ENCODE results near the gene KMT5B. TPM values are rescaled to one million over a fixed set of nuclear protein-coding genes. Genes with fewer than 3 reads are reported as not detected.

Gene KMT5B
- total RNA-seq, 5 donors from 2014 or later (not counting 1 experiment from before 2014, with no cell fraction given), result 35.1 to 56.6 (median 48.5) TPM

GRCh38 chr11:68181719-68182451 is 31.2 kb downstream of the KMT5B start:
- H3K4me1 Mint-ChIP-seq, result no peaks in the 10 kb centered on the region
- Histone ChIP-seq H3K36me3 (ENCODE audit: control insufficient read depth in 2 of 2, extremely low read depth in 1 of 2, insufficient read depth in 1 of 2, low read length in 1 of 2) (peaks cover 8 to 48% of the 10 kb centered on the region in 2 donors), H3K9me3 (no peaks in the 10 kb centered on the region), H3K4me3 (ENCODE audit: control insufficient read depth in 1 of 2, extremely low read depth in 1 of 2, low read length in 1 of 2) (no peak overlapping the region), H3K27me3 (replicated peaks in 1 of 2; ENCODE audit: control insufficient read depth in 2 of 2, extremely low read depth in 1 of 2, insufficient read depth in 2 of 2, low read length in 1 of 2) (no peaks in the 10 kb centered on the region), H3K27ac (ENCODE audit: low read length) (no peak overlapping the region), H3K4me1 (ENCODE audit: control insufficient read depth in 1 of 2, extremely low read depth in 1 of 2, insufficient read depth in 2 of 2, low read length in 2 of 2) (no peaks in the 10 kb centered on the region)
- no peak overlapping the region for H3K27ac Mint-ChIP-seq
- peaks cover 38% of the 10 kb centered on the region for H3K36me3 Mint-ChIP-seq
- ChIA-PET POLR2A (no interaction called here), CTCF (no interaction called here)
- no peaks in the 10 kb centered on the region for H3K27me3 Mint-ChIP-seq
- DNase-seq (no peak), ATAC-seq (replicated peaks in 1 of 4) (no peak)
- WGBS (ENCODE audit: insufficient coverage), result 95% methylated on average over 3 of the region's 7 CpGs
- H3K4me3 Mint-ChIP-seq, result no peak overlapping the region
- no peaks in the 10 kb centered on the region for H3K9me3 Mint-ChIP-seq

- H3K27ac ChIP-seq (ENCODE audit: low read length), result no peak overlapping the region
- Mint-ChIP-seq H3K36me3 (peaks cover 36% of the 10 kb centered on the region), H3K4me1 (no peaks in the 10 kb centered on the region), H3K4me3 (no peak overlapping the region), H3K9me3 (no peaks in the 10 kb centered on the region), H3K27ac (no peak overlapping the region), H3K27me3 (no peaks in the 10 kb centered on the region)
- no peak for DNase-seq
- POLR2A ChIA-PET, result no interaction called here
- ATAC-seq (replicated peaks in 1 of 4), result no peak
- H3K4me1 ChIP-seq (ENCODE audit: control insufficient read depth in 1 of 2, extremely low read depth in 1 of 2, insufficient read depth in 2 of 2, low read length in 2 of 2), result no peaks in the 10 kb centered on the region
- no CpG with 5 or more reads among the region's 2 CpGs for WGBS (ENCODE audit: insufficient coverage)
- no peaks in the 10 kb centered on the region for H3K9me3 ChIP-seq
- no peaks in the 10 kb centered on the region for H3K27me3 ChIP-seq (replicated peaks in 1 of 2; ENCODE audit: control insufficient read depth in 2 of 2, extremely low read depth in 1 of 2, insufficient read depth in 2 of 2, low read length in 1 of 2)
- peaks cover 9 to 39% of the 10 kb centered on the region in 2 donors for H3K36me3 ChIP-seq (ENCODE audit: control insufficient read depth in 2 of 2, extremely low read depth in 1 of 2, insufficient read depth in 1 of 2, low read length in 1 of 2)
- H3K4me3 ChIP-seq (ENCODE audit: control insufficient read depth in 1 of 2, extremely low read depth in 1 of 2, low read length in 1 of 2), result no peak overlapping the region
- CTCF ChIA-PET, result no interaction called here
Measured at GRCh38 chr11:68179847-68180246, 33.2 kb downstream of the KMT5B start.

GRCh38 chr11:68177877-68178276 is 35.2 kb downstream of the KMT5B start:
- POLR2A ChIA-PET, result no interaction called here
- no CpG with 5 or more reads among the region's 5 CpGs for WGBS (ENCODE audit: insufficient coverage)
- Mint-ChIP-seq H3K27ac (no peak overlapping the region), H3K4me1 (no peaks in the 10 kb centered on the region), H3K9me3 (no peaks in the 10 kb centered on the region), H3K27me3 (no peaks in the 10 kb centered on the region), H3K4me3 (no peak overlapping the region), H3K36me3 (peaks cover 42% of the 10 kb centered on the region)
- no peak overlapping the region for H3K27ac ChIP-seq (ENCODE audit: low read length)
- CTCF ChIA-PET, result no interaction called here
- H3K9me3 ChIP-seq, result no peaks in the 10 kb centered on the region
- ATAC-seq (replicated peaks in 1 of 4), result no peak
- no peak overlapping the region for H3K4me3 ChIP-seq (ENCODE audit: control insufficient read depth in 1 of 2, extremely low read depth in 1 of 2, low read length in 1 of 2)
- H3K4me1 ChIP-seq (ENCODE audit: control insufficient read depth in 1 of 2, extremely low read depth in 1 of 2, insufficient read depth in 2 of 2, low read length in 2 of 2), result no peaks in the 10 kb centered on the region
- DNase-seq, result no peak
- H3K36me3 ChIP-seq (ENCODE audit: control insufficient read depth in 2 of 2, extremely low read depth in 1 of 2, insufficient read depth in 1 of 2, low read length in 1 of 2), result peaks cover 10 to 47% of the 10 kb centered on the region in 2 donors
- no peaks in the 10 kb centered on the region for H3K27me3 ChIP-seq (replicated peaks in 1 of 2; ENCODE audit: control insufficient read depth in 2 of 2, extremely low read depth in 1 of 2, insufficient read depth in 2 of 2, low read length in 1 of 2)

- Histone ChIP-seq H3K4me3 (ENCODE audit: control insufficient read depth in 1 of 2, extremely low read depth in 1 of 2, low read length in 1 of 2) (no peak overlapping the region), H3K36me3 (ENCODE audit: control insufficient read depth in 2 of 2, extremely low read depth in 1 of 2, insufficient read depth in 1 of 2, low read length in 1 of 2) (peaks cover 17 to 65% of the 10 kb centered on the region in 2 donors), H3K9me3 (no peaks in the 10 kb centered on the region), H3K27me3 (replicated peaks in 1 of 2; ENCODE audit: control insufficient read depth in 2 of 2, extremely low read depth in 1 of 2, insufficient read depth in 2 of 2, low read length in 1 of 2) (no peaks in the 10 kb centered on the region), H3K27ac (ENCODE audit: low read length) (no peak overlapping the region), H3K4me1 (ENCODE audit: control insufficient read depth in 1 of 2, extremely low read depth in 1 of 2, insufficient read depth in 2 of 2, low read length in 2 of 2) (no peaks in the 10 kb centered on the region)
- DNase-seq, result no peak
- 100% methylated on average over 1 of the region's 4 CpGs for WGBS (ENCODE audit: insufficient coverage)
- ChIA-PET POLR2A (interaction anchor here in 1 of 2 donors (0.7 kb wide), 1 partner anchor 743 kb away, joined by 3 read pairs; no protein-coding TSS in a partner anchor), CTCF (no interaction called here)
- ATAC-seq (replicated peaks in 1 of 4), result no peak
- no peaks in the 10 kb centered on the region for H3K9me3 Mint-ChIP-seq
- no peaks in the 10 kb centered on the region for H3K4me1 Mint-ChIP-seq
- H3K27ac Mint-ChIP-seq, result no peak overlapping the region
- H3K27me3 Mint-ChIP-seq, result no peaks in the 10 kb centered on the region
- H3K4me3 Mint-ChIP-seq, result no peak overlapping the region
- peaks cover 45% of the 10 kb centered on the region for H3K36me3 Mint-ChIP-seq
Measured at GRCh38 chr11:68173926-68174325, 39.2 kb downstream of the KMT5B start.

GRCh38 chr11:68169442-68169841 is 43.7 kb downstream of the KMT5B start:
- H3K4me3 ChIP-seq (ENCODE audit: control insufficient read depth in 1 of 2, extremely low read depth in 1 of 2, low read length in 1 of 2), result no peak overlapping the region
- H3K4me1 Mint-ChIP-seq, result no peaks in the 10 kb centered on the region
- H3K27ac Mint-ChIP-seq, result no peak overlapping the region
- H3K4me3 Mint-ChIP-seq, result no peak overlapping the region
- H3K27me3 ChIP-seq (replicated peaks in 1 of 2; ENCODE audit: control insufficient read depth in 2 of 2, extremely low read depth in 1 of 2, insufficient read depth in 2 of 2, low read length in 1 of 2), result no peaks in the 10 kb centered on the region
- H3K9me3 ChIP-seq, result no peaks in the 10 kb centered on the region
- ChIA-PET CTCF (no interaction called here), POLR2A (no interaction called here)
- H3K9me3 Mint-ChIP-seq, result no peaks in the 10 kb centered on the region
- peaks cover 41% of the 10 kb centered on the region for H3K36me3 Mint-ChIP-seq
- H3K27ac ChIP-seq (ENCODE audit: low read length), result no peak overlapping the region
- H3K27me3 Mint-ChIP-seq, result no peaks in the 10 kb centered on the region
- no peak for DNase-seq
- peaks cover 15 to 83% of the 10 kb centered on the region in 2 donors for H3K36me3 ChIP-seq (ENCODE audit: control insufficient read depth in 2 of 2, extremely low read depth in 1 of 2, insufficient read depth in 1 of 2, low read length in 1 of 2)
- ATAC-seq (replicated peaks in 1 of 4), result no peak
- no peaks in the 10 kb centered on the region for H3K4me1 ChIP-seq (ENCODE audit: control insufficient read depth in 1 of 2, extremely low read depth in 1 of 2, insufficient read depth in 2 of 2, low read length in 2 of 2)

- Histone ChIP-seq H3K36me3 (ENCODE audit: control insufficient read depth in 2 of 2, extremely low read depth in 1 of 2, insufficient read depth in 1 of 2, low read length in 1 of 2) (peaks cover 15 to 79% of the 10 kb centered on the region in 2 donors), H3K27ac (ENCODE audit: low read length) (no peak overlapping the region), H3K4me1 (ENCODE audit: control insufficient read depth in 1 of 2, extremely low read depth in 1 of 2, insufficient read depth in 2 of 2, low read length in 2 of 2) (no peaks in the 10 kb centered on the region), H3K9me3 (no peaks in the 10 kb centered on the region), H3K27me3 (replicated peaks in 1 of 2; ENCODE audit: control insufficient read depth in 2 of 2, extremely low read depth in 1 of 2, insufficient read depth in 2 of 2, low read length in 1 of 2) (no peaks in the 10 kb centered on the region), H3K4me3 (ENCODE audit: control insufficient read depth in 1 of 2, extremely low read depth in 1 of 2, low read length in 1 of 2) (no peak overlapping the region)
- ChIA-PET CTCF (no interaction called here), POLR2A (no interaction called here)
- Mint-ChIP-seq H3K9me3 (no peaks in the 10 kb centered on the region), H3K27me3 (no peaks in the 10 kb centered on the region), H3K4me1 (no peaks in the 10 kb centered on the region), H3K27ac (no peak overlapping the region), H3K36me3 (peaks cover 34% of the 10 kb centered on the region), H3K4me3 (no peak overlapping the region)
- no peak for DNase-seq
- no peak for ATAC-seq (replicated peaks in 1 of 4)
- 100% methylated on average over 4 of the region's 5 CpGs for WGBS (ENCODE audit: insufficient coverage)
Measured at GRCh38 chr11:68168694-68169093, 44.4 kb downstream of the KMT5B start.

All from T-cell (primary cell).